Endothelial cell of umbilical vein (primary cell): ENCODE measurements around the gene LPAR1. TPM values are rescaled to one million over a fixed set of nuclear protein-coding genes. Genes with fewer than 3 reads are reported as not detected.

Source experiments
- BruUV-seq: library from RNA; stranded (reverse); fragments of 400-500 nt; replicated peaks from 2 replicates; lab custom pipeline; 2021; lab: Mats Ljungman, UMichigan
- CTCF ChIA-PET: fragments of 300-600, 350-600 bp; sonication (Branson Sonifier 250); formaldehyde crosslinking; loops from one replicate; lab custom pipeline; 2021; ENCODE audit warnings: antibody characterized with exemption, inconsistent platforms; lab: Charles Lee
- POLR2A ChIA-PET: fragments of 300-600, 350-600 bp; sonication (Branson Sonifier 250); formaldehyde crosslinking; loops from one replicate; lab custom pipeline; 2021; ENCODE audit warnings: antibody characterized with exemption, inconsistent platforms; lab: Charles Lee
- DNase-seq: peaks from one replicate; pipeline ENCODE4 v3.0.0-alpha.2; 2011; ENCODE audit warnings: low read depth, low spot score
- FAIRE-seq: peaks from 2 replicates; lab custom pipeline; 2011; peaks lifted over from hg19 to GRCh38; lab: Jason Lieb, UNC
- H2AFZ ChIP-seq: 2 replicates; pipeline ENCODE4 v1.6.0; 2012; ENCODE audit warnings: low read depth, low read length, control low read depth, inconsistent platforms
- H3K27ac ChIP-seq: 2 replicates; pipeline ENCODE4 v1.5.1; 2011; ENCODE audit warnings: low read depth, mild to moderate bottlenecking, control low read depth, low read length, moderate library complexity; ENCODE audit not compliant: insufficient read depth
- H3K27me3 ChIP-seq, 2 experiments: 2 replicates each; pipeline versions ENCODE4 v1.6.0 to v1.6.1; 2011; ENCODE audit warnings: low read length in 2 of 2, mixed read lengths in 1 of 2; ENCODE audit not compliant: control insufficient read depth in 2 of 2, insufficient read depth in 2 of 2
- H3K36me3 ChIP-seq, 2 experiments: 2 replicates in 1 of 2; 3 replicates in 1 of 2; pipeline ENCODE4 v1.5.1; 2011; ENCODE audit warnings: low read length in 2 of 2, mild to moderate bottlenecking in 1 of 2, moderate library complexity in 1 of 2; ENCODE audit not compliant: control insufficient read depth in 2 of 2, insufficient read depth in 2 of 2; ENCODE audit errors: extremely low read depth in 1 of 2
- H3K4me1 ChIP-seq: 3 replicates; pipeline ENCODE4 v1.5.1; 2011; ENCODE audit warnings: mild to moderate bottlenecking, low read length; ENCODE audit not compliant: control insufficient read depth, insufficient read depth; ENCODE audit errors: extremely low read depth
- H3K4me2 ChIP-seq: 2 replicates; pipeline ENCODE4 v1.6.1; 2011; ENCODE audit warnings: low read length, control low read depth, mixed read lengths; ENCODE audit not compliant: insufficient read depth
- H3K4me3 ChIP-seq, 3 experiments: fragments of 200-600 bp in 1 of 3; sonication (generic), shearing (Covaris generic) in 1 of 3; replicated peaks in 1 of 3; 2 replicates each; pipeline ENCODE4 v1.5.1; 2011 to 2016; ENCODE audit warnings: control low read depth in 3 of 3, low read length in 3 of 3, mild to moderate bottlenecking in 2 of 3, inconsistent platforms in 1 of 3, low read depth in 1 of 3, moderate library complexity in 1 of 3; ENCODE audit not compliant: insufficient read depth in 1 of 3
- H3K79me2 ChIP-seq: 2 replicates; pipeline ENCODE4 v1.6.0; 2012; ENCODE audit warnings: low read length, inconsistent platforms; ENCODE audit not compliant: control insufficient read depth, insufficient read depth
- H3K9ac ChIP-seq: replicated peaks from 2 replicates; pipeline ENCODE3; 2011; ENCODE audit warnings: low read length, control low read depth; ENCODE audit not compliant: insufficient read depth; ENCODE audit errors: extremely low read depth
- H3K9me1 ChIP-seq: replicated peaks from 3 replicates; pipeline ENCODE4 v1.6.0; 2011; ENCODE audit warnings: mild to moderate bottlenecking, low read length; ENCODE audit not compliant: control insufficient read depth, insufficient read depth; ENCODE audit errors: extremely low read depth
- H3K9me3 ChIP-seq: replicated peaks from 2 replicates; pipeline ENCODE4 v1.5.1; 2012; ENCODE audit warnings: low read length, inconsistent platforms; ENCODE audit not compliant: control insufficient read depth, insufficient read depth
- H4K20me1 ChIP-seq: replicated peaks from 2 replicates; pipeline ENCODE3; 2011; ENCODE audit warnings: mild to moderate bottlenecking, low read length; ENCODE audit not compliant: control insufficient read depth, insufficient read depth; ENCODE audit errors: extremely low read depth
- EZH2 ChIP-seq: IDR thresholded peaks from 2 replicates; pipeline ENCODE4 v1.6.1; 2012; ENCODE audit warnings: borderline replicate concordance, low read depth, mild to moderate bottlenecking, moderate library complexity, low read length, inconsistent platforms; ENCODE audit not compliant: severe bottlenecking
- FOS ChIP-seq: IDR thresholded peaks from 2 replicates; pipeline ENCODE4 v1.6.1; 2011; ENCODE audit warnings: mild to moderate bottlenecking, low read length, moderate library complexity, borderline replicate concordance; ENCODE audit not compliant: insufficient read depth
- GATA2 ChIP-seq: IDR thresholded peaks from 2 replicates; pipeline ENCODE4 v1.7.0; 2011; ENCODE audit warnings: low read depth, mild to moderate bottlenecking, moderate library complexity, mixed read lengths, low read length; ENCODE audit not compliant: insufficient read length, insufficient read depth
- JUN ChIP-seq: IDR thresholded peaks from 2 replicates; pipeline ENCODE4 v1.6.1; 2011; ENCODE audit warnings: borderline replicate concordance, low read depth; ENCODE audit not compliant: insufficient read length, insufficient read depth
- MYC ChIP-seq: IDR thresholded peaks from one replicate; pipeline ENCODE4 v1.6.1; 2011; ENCODE audit warnings: mild to moderate bottlenecking, low read depth, low read length
- POLR2A ChIP-seq: IDR thresholded peaks from 2 replicates; pipeline ENCODE4 v1.6.1; 2012; ENCODE audit warnings: low read depth, mild to moderate bottlenecking, control low read depth, low read length
- POLR2AphosphoS5 ChIP-seq: IDR thresholded peaks from 2 replicates; pipeline ENCODE4 v1.6.1; 2012; ENCODE audit warnings: low read depth, mild to moderate bottlenecking, control low read depth, low read length, moderate library complexity; ENCODE audit not compliant: insufficient read depth
- dilution Hi-C: fragments of 300-500 bp; cut with MboI; formaldehyde crosslinking; loops from one replicate; pipeline ENCODE4 v1.15.0; 2019; ENCODE audit warnings: low sequenced_read_pairs; ENCODE audit not compliant: extremely low pct_ligation_motif_present
- intact Hi-C: fragments of 100-400 bp; cut with micrococcal nuclease; formaldehyde crosslinking; loops from one replicate; pipeline ENCODE4 v1.10.0; 2022
- polyA plus RNA-seq, 4 experiments: library from polyadenylated mRNA; depleted of rRNA in 3 of 4; stranded (reverse) in 3 of 4; unstranded in 1 of 4; fragments of >200 nt; gene quantifications; 2 replicates each; pipeline versions ENCODE4 v1.2.1 to v1.2.3, GENCODE V29; 2011 to 2012; ENCODE audit warnings: missing spikeins in 1 of 4
- total RNA-seq: library from RNA; stranded (reverse); gene quantifications from 2 replicates; pipeline ENCODE4 v1.2.3, GENCODE V29; 2021
- TF ChIP-seq, protein P1 (sequence below): IDR thresholded peaks from 2 replicates; pipeline ENCODE4 v1.6.1; 2011; ENCODE audit not compliant: insufficient read depth, insufficient read length
- TF ChIP-seq, protein P2 (sequence below), 2 donors: IDR thresholded peaks; 1 replicate in 1 of 2; 2 replicates in 1 of 2; pipeline ENCODE4 v1.5.1; 2011; ENCODE audit warnings: low read length in 2 of 2, mild to moderate bottlenecking in 2 of 2, moderate library complexity in 2 of 2, control low read depth in 1 of 2, inconsistent platforms in 1 of 2, low read depth in 1 of 2; ENCODE audit not compliant: insufficient read depth in 1 of 2; ENCODE audit errors: extremely low read depth in 1 of 2

Gene LPAR1
- total and polyA plus RNA-seq, 2 donors (not counting 3 experiments of a cell fraction or from before 2014, with no cell fraction given): 0.88 to 3.0 TPM

DNA sequence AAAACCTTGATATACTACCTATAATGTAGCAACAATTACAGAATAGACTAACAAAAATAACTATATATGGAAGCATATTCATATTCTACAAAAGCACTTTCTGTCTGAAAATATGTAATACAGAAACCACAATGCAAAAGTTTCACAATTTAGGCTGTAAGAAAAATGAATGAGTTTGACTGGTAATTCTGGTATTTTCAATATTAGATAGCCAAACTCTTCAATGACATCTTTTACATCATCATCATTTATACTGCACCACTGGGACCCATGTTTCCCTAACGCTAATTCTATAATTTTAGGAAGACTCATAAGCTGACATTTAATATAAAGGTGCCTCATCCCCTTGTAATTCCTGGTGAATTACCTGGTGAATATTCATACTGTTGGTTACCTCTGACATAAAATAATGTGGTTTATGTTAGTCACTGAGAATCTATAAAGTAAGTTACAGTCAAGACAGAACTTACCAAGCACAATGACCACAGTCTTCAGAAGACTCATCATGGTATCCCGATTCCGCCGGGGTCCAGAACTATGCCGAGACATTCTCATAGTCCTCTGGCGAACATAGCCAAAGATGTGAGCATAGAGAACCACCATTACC lies 97.2 kb downstream of the LPAR1 start:
- no peak overlapping the region for H3K4me2 ChIP-seq
- no peaks in the 10 kb centered on the region for H3K9me3 ChIP-seq
- H2AFZ ChIP-seq: no peak overlapping the region
- dilution Hi-C loops (no loop called here), intact Hi-C loops (no loop called here)
- H3K9me1 ChIP-seq: no peaks in the 10 kb centered on the region
- H3K36me3 ChIP-seq: no peaks in the 10 kb centered on the region
- TF ChIP-seq POLR2AphosphoS5: no peak
- TF ChIP-seq EZH2: no peak
- TF ChIP-seq FOS: no peak
- no peak for TF ChIP-seq MYC
- TF ChIP-seq POLR2A: no peak
- no peak for TF ChIP-seq JUN
- TF ChIP-seq GATA2: no peak
- TF ChIP-seq, protein P1, sequence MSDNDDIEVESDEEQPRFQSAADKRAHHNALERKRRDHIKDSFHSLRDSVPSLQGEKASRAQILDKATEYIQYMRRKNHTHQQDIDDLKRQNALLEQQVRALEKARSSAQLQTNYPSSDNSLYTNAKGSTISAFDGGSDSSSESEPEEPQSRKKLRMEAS: no peak
- TF ChIP-seq, protein P2, sequence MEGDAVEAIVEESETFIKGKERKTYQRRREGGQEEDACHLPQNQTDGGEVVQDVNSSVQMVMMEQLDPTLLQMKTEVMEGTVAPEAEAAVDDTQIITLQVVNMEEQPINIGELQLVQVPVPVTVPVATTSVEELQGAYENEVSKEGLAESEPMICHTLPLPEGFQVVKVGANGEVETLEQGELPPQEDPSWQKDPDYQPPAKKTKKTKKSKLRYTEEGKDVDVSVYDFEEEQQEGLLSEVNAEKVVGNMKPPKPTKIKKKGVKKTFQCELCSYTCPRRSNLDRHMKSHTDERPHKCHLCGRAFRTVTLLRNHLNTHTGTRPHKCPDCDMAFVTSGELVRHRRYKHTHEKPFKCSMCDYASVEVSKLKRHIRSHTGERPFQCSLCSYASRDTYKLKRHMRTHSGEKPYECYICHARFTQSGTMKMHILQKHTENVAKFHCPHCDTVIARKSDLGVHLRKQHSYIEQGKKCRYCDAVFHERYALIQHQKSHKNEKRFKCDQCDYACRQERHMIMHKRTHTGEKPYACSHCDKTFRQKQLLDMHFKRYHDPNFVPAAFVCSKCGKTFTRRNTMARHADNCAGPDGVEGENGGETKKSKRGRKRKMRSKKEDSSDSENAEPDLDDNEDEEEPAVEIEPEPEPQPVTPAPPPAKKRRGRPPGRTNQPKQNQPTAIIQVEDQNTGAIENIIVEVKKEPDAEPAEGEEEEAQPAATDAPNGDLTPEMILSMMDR (IDR thresholded peaks at IDR 0.05; ENCODE audit: extremely low read depth in 1 of 2, insufficient read depth in 1 of 2, low read depth in 1 of 2, low read length in 2 of 2): no peak
- H3K79me2 ChIP-seq: no peaks in the 10 kb centered on the region
- no peaks in the 10 kb centered on the region for H4K20me1 ChIP-seq
- BruUV-seq: no TSS peak
- no peaks in the 10 kb centered on the region for H3K4me1 ChIP-seq
- FAIRE-seq: no peak
- H3K27ac ChIP-seq: no peak overlapping the region
- ChIA-PET POLR2A (no interaction called here), CTCF (no interaction called here)
- DNase-seq: no peak
- H3K9ac ChIP-seq: no peak overlapping the region
- no peaks in the 10 kb centered on the region for H3K27me3 ChIP-seq
- H3K4me3 ChIP-seq: no peak overlapping the region
